D341Med (cell line): ENCODE data around the gene RPAP2.
"Not testable (repeated sequence)": the region's sequence is repeated elsewhere in the genome, so short reads cannot be mapped to it uniquely, and the experiment has no call there.

Source experiments
- DNase-seq: peaks from one replicate; pipeline ENCODE4 v3.0.0; 2012; ENCODE audit warnings: low spot score

Gene RPAP2

DNA sequence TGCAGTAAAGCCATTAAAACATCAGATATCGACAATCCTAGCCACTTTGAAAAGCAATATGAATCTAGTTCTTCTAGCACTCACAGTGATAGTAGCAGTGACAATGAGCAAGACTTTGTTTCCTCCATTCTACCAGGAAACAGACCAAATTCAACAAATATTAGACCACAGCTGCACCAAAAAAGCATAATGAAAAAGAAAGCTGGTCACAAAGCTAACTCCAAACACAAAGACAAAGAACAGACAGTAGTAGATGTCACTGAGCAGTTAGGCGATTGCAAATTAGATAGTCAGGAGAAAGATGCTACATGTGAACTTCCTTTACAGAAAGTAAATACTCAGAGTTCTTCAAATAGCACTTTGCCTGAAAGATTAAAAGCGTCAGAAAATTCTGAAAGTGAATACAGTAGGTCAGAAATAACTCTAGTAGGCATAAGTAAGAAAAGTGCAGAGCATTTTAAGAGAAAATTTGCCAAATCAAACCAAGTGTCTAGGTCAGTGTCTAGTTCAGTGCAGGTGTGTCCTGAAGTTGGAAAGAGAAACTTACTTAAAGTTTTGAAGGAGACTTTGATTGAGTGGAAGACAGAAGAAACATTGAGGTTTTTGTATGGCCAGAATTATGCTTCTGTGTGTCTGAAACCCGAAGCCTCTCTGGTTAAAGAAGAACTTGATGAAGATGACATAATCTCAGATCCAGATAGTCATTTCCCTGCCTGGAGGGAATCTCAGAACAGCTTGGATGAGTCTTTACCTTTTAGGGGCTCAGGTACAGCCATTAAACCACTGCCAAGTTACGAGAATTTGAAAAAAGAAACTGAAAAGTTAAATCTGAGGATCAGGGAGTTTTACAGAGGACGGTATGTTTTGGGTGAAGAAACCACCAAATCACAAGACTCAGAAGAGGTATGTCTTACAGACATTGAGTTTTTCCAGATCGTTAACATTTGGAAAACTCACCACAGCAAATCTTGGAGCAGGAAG lies 24.9 kb downstream of the RPAP2 start:
- no peak for DNase-seq

DNA sequence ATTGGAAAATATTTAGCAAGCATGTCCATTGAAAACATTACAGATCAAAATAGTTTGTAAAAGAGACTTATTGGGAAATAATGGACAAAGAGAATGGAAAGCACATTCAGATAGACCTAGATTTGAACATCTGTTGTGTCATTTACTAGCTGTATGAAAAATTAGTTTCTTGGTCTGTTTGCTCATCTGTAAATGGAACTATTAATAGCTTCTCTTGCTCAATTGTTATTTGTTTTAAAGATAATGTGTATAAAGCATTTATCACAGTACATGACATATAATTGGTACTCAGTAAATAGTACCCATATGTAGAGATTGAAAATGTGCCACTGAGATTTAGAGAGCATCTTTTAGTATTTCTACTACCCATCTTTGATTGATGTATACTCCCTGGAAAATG lies 25.9 kb downstream of the RPAP2 start:
- no peak for DNase-seq

DNA sequence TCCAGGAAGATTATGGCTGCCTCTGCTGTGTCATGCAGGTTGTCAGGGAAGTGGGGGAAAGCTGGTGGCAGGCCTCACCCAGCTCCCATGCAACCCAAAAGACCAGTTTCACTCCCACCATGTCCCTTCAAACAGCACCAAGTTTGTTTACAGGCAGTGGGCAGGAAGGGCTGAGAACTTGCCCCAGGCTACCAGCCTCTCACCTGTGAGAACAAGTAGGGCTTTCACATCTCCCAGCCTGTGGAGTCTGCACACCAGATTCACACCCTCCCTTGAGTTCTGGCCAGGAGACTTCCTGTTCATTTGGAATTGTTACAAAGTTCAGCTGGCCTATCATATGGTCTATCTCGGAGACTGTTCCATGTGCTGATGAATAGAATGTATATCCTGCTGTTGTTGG lies 27.8 kb downstream of the RPAP2 start:
- DNase-seq, result no peak

DNA sequence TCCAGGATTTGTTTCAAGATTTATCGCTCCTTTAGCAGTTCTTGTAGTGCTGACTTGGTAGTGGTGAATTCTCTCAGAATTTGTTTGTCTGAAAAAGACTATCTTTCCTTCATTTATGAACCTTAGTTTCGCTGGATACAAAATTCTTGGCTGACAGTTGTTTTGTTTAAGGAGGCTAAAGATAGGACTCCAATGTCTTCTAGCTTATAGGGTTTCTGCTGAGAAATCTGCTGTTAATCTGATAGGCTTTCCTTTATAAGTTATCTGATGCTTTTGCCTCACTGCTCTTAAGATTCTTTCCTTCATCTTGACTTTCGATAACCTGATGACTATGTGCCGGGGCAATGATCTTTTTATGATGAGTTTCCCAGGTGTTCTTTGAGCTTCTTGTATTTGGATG lies 28.9 kb downstream of the RPAP2 start:
- no peak for DNase-seq

DNA sequence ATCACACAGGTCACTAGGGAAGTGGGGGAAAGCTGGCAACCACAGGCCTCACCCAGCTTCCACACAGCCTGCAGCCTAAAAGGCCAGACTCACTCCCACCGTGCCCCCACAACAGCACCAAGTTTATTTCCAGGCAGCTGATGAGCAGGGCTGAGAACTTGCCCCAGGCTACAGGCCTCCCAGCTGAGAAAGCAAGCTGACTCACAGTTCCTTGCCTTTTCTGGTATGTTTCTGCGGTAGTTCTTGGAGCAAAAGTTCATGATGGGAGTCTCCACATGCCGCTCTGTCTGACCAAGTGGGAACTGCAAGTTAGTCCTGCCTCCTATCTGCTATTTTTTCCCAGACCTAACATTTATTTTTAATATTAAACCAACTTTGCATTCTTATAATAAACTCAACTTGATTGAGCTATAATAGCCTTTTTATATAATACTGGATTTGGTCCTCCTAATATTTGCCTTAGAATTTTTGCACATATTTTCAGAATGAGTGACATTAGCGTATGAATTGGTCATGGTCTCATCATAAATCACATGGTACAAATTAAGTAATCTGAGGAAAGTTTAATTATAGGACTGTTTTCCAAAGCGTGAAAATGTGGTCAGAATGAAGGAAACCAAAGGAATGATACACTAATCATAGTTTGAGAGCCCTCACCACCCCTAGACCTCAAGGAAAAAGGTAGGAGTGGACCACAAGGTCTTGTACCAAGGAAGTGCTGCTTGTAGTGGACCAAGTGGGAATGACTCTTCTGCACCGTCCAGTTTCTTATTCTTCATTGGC lies 30.7 kb downstream of the RPAP2 start:
- no peak for DNase-seq

GRCh38 chr1:92333668-92334067 lies 34.8 kb downstream of the RPAP2 start:
- no peak for DNase-seq

DNA sequence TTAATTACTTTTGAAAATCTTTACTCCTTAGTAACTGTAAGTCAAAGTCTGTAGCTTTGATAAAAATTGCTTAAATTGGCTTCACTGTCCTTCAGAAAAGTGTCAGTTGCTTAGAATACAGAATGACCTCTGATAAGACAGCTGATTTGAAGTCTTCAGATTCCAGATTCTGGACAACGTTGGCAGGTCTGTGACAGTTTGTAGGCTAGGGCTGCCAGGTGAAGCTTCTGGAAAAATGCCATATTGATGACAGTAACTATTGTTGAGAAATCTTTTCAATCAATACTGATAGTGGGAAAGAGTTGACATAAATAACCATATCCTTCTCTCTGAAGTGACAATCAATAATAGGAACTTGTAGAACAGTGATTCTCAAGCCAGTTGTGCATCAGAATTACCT lies 41.3 kb downstream of the RPAP2 start:
- no peak for DNase-seq

GRCh38 chr1:92342401-92342800 lies 43.5 kb downstream of the RPAP2 start:
- DNase-seq, result no peak

GRCh38 chr1:92343061-92343460 lies 44.2 kb downstream of the RPAP2 start:
- no peak for DNase-seq

DNA sequence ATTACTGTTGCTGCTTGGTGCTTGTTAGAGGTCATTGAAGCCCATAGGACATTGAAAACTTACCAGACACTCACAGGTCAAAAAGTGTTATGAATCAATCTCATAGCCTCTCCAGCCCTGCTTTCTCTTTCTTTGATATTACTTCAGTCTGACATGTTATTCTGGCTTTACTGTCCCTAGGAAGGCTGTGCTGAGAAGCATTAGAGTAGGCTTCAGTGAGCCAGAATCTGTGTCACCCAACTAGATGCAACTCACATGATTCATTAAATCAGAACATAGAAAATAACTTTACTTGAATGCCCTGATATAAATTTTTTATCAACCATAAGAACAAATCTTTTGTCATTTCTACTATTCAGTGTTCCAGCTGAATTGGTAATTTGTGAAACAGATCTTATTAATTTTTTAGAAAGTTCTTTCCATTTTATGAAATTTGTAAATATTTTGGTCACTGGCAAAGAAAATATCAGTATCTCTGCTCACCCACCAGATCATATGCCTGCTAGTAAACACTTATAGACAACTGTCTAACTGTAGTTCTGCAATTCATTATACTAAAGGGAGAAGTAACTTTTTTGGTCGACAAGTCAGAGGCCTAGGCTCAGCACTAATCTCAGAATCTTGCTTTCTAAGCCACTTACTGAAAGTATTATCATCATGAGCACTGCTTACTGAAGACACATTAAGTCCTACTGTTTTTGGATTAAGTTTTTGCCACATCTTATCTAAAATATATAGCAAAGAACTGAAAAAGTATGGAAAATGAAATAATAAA lies 48.2 kb downstream of the RPAP2 start:
- no peak for DNase-seq

DNA sequence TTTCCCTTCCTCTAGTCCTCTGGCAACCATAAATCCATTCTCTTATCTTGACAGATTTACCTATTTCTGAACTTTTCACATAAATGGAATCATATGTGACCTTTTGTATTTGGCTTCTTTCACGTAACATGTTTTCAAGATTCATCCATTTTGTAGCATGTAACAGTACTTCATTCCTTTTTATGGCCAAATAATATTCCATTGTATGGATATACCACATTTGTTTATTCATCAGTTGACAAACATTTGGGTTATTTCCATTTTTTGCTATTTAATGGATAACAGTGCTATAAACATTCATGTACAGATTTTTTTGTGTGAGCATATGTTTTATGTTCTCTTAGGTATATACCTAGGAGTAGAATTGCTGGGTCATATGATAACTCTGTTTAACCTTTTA lies 54.0 kb downstream of the RPAP2 start:
- no peak for DNase-seq

DNA sequence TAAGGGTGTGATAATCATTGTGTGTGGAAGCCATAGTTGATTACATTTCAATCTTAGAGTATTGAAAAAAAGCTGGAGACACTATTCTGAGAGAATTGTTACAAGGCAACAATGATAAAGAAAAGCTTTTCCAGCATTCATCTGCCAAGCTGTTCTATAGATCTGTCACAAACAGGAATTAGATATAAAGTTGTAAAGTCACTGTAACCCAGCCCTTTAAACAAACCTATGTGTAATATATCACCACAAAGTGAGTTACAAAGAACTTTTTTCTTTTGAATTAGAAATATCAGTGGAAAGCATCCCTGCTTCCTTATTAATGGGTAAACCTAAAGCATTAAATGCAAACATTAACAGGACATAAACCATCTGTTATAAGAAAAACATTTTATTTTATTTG lies 55.4 kb downstream of the RPAP2 start:
- no peak for DNase-seq

GRCh38 chr1:92356956-92357355 lies 58.1 kb downstream of the RPAP2 start:
- DNase-seq, result no peak

DNA sequence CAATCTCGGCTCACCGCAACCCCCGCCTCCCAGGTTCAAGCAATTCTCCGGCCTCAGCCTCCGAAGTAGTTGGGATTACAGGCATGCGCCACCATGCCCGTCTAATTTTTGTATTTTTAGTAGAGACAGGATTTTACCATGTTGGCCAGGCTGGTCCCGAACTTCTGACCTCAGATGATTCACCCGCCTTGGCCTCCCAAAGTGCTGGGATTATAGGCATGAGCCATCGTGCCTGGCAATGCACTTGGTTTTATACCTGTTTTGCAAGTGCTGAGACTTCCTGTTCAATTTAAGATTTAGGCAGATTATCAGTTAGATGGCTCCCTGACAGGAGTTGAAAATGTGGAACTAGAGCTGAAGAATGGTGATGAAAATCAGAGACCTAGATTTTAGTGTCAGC lies 60.5 kb downstream of the RPAP2 start:
- DNase-seq, result not testable (repeated sequence)

GRCh38 chr1:92359986-92360385 lies 61.1 kb downstream of the RPAP2 start:
- DNase-seq, result no peak

DNA sequence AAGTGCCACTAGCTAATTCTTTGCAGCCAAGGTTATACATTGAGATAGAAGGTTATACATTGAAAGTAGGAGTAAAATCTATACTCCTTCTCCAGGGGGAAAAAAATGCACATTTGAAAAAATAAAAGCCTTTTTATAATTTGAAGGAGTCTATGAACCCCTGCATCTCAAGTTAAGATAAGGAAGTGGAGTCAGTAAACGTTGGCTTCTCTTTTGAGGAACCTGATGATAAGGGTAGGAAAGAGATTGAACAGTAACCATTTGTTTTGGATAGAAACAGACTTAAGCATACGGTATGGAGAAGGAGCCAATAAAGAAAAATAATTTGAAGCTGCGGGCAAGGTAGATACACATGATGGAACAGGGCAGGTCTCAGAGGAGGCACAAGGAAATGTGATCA lies 64.1 kb downstream of the RPAP2 start:
- no peak for DNase-seq

- DNase-seq, result no peak
These were observed 64.5 kb downstream of the RPAP2 start for GRCh38 chr1:92363401-92363800.

- no peak for DNase-seq
These were observed 66.7 kb downstream of the RPAP2 start for GRCh38 chr1:92365378-92366039.

- DNase-seq, result no peak
These were observed 67.2 kb downstream of the RPAP2 start for GRCh38 chr1:92366040-92366395.

DNA sequence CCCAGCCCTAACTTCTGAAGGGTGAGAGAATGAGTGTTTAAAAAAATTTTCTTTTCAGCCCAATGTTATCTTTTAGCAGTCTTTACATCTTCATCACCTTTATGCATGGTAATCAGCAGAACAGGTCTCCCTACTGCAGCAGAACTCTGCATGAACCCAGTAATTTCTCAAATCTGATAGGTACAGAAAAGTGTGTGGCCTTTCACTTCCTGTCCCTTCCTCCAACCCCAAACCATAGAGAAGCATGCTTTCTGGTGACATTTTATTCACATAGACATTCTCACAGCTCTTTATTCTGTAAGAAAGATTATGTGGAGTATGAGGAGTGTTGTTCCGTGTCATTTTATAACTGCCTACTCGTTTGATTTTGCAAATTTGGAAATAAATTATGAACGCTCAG lies 68.6 kb downstream of the RPAP2 start:
- no peak for DNase-seq

GRCh38 chr1:92372164-92372563 lies 73.3 kb downstream of the RPAP2 start:
- DNase-seq, result no peak

DNA sequence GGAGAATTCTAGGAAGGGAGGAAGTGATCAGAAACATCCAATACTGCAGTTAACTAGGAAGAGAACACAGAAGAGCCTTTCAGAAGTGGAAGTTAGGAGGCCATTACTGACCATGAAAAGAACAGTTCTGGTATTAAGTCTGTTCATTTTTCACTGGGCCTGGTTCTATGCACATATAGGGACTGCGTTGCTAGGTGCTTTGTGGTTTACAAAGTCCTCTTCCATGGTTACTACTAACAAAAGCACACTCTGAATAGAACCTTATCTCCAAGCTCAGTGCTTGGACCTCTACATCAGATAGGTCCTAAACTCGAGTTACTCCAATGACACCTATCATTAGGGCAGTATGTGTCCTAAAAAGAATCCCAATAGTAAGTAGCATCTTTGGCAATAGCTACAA lies 75.4 kb downstream of the RPAP2 start:
- DNase-seq, result no peak
